ENCODE measurements around the gene ZKSCAN7.

GRCh38 chr3:44571024-44571423 lies 16.0 kb downstream of the ZKSCAN7 start:
- TF ChIP-seq FOSL2 (IDR thresholded peaks at IDR 0.05; ENCODE audit: borderline replicate concordance, low read depth) = no peak
- no peak for TF ChIP-seq EZH2phosphoT487 (IDR thresholded peaks at IDR 0.05; ENCODE audit: borderline replicate concordance, low read depth)
- no peak for TF ChIP-seq REST (IDR thresholded peaks at IDR 0.05; ENCODE audit: low read depth, low read length)
- no peak for TF ChIP-seq CTCF (IDR thresholded peaks at IDR 0.05)
- no peak for TF ChIP-seq MAX (IDR thresholded peaks at IDR 0.05; ENCODE audit: low read depth)
- no peak for TF ChIP-seq NFIC (IDR thresholded peaks at IDR 0.05; ENCODE audit: borderline replicate concordance)
- TF ChIP-seq ELF1 (IDR thresholded peaks at IDR 0.05) = no peak
- TF ChIP-seq YY1 (IDR thresholded peaks at IDR 0.05; ENCODE audit: low read depth) = no peak
- TF ChIP-seq POLR2AphosphoS5 (IDR thresholded peaks at IDR 0.05; ENCODE audit: low read depth, low read length) = no peak
- TF ChIP-seq RXRA (IDR thresholded peaks at IDR 0.05; ENCODE audit: borderline replicate concordance, low read depth) = no peak
- TF ChIP-seq TAF1 (IDR thresholded peaks at IDR 0.05; ENCODE audit: borderline replicate concordance, low read depth, low read length) = no peak
- TF ChIP-seq SIN3A (IDR thresholded peaks at IDR 0.05; ENCODE audit: borderline replicate concordance, low read depth, low read length) = no peak

Measured in SK-N-SH (cell line).